ENCODE measurements around the gene NFXL1.
"Not testable (repeated sequence)": the region's sequence is repeated elsewhere in the genome, so short reads cannot be mapped to it uniquely, and the experiment has no call there.

DNA sequence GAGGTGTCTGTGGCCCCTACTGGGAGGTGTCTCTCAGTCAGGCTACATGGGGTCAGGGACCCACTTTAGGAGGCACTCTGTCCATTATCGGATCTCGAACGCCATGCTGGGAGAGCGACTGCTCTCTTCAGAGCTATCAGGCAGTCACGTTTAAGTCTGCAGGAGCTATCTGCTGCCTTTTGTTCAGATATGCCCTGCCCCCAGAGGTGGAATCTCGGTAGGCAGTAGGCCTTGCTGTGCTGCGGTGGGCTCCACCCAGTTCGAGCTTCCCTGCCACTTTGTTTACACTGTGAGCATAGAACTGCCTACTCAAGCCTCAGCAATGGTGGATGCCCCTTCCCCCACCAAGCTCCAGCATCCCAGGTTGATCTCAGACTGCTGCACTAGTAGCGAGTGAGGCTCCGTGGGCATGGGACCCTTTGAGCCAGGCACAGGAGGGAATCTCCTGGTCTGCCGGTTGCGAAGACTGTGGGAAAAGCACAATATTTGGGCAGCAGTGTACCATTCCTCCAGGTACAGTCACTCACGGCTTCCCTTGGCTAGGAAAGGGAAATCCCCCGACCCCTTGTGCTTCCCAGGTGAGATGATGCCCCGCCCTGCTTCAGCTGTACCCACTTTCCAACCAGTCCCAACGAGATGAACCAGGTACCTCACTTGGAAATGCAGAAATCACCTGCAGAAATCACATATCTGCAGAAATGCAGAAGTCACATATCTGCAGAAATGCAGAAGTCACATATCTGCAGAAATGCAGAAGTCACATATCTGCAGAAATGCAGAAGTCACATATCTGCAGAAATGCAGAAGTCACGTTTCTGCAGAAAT lies 8.3 kb upstream of the NFXL1 start:
- TF ChIP-seq, protein P1, sequence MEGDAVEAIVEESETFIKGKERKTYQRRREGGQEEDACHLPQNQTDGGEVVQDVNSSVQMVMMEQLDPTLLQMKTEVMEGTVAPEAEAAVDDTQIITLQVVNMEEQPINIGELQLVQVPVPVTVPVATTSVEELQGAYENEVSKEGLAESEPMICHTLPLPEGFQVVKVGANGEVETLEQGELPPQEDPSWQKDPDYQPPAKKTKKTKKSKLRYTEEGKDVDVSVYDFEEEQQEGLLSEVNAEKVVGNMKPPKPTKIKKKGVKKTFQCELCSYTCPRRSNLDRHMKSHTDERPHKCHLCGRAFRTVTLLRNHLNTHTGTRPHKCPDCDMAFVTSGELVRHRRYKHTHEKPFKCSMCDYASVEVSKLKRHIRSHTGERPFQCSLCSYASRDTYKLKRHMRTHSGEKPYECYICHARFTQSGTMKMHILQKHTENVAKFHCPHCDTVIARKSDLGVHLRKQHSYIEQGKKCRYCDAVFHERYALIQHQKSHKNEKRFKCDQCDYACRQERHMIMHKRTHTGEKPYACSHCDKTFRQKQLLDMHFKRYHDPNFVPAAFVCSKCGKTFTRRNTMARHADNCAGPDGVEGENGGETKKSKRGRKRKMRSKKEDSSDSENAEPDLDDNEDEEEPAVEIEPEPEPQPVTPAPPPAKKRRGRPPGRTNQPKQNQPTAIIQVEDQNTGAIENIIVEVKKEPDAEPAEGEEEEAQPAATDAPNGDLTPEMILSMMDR (IDR thresholded peaks at IDR 0.05) = not testable (repeated sequence)
- TF ChIP-seq POLR2AphosphoS5 (IDR thresholded peaks at IDR 0.05; ENCODE audit: low read depth, low read length) = not testable (repeated sequence)
- TF ChIP-seq, protein P2, sequence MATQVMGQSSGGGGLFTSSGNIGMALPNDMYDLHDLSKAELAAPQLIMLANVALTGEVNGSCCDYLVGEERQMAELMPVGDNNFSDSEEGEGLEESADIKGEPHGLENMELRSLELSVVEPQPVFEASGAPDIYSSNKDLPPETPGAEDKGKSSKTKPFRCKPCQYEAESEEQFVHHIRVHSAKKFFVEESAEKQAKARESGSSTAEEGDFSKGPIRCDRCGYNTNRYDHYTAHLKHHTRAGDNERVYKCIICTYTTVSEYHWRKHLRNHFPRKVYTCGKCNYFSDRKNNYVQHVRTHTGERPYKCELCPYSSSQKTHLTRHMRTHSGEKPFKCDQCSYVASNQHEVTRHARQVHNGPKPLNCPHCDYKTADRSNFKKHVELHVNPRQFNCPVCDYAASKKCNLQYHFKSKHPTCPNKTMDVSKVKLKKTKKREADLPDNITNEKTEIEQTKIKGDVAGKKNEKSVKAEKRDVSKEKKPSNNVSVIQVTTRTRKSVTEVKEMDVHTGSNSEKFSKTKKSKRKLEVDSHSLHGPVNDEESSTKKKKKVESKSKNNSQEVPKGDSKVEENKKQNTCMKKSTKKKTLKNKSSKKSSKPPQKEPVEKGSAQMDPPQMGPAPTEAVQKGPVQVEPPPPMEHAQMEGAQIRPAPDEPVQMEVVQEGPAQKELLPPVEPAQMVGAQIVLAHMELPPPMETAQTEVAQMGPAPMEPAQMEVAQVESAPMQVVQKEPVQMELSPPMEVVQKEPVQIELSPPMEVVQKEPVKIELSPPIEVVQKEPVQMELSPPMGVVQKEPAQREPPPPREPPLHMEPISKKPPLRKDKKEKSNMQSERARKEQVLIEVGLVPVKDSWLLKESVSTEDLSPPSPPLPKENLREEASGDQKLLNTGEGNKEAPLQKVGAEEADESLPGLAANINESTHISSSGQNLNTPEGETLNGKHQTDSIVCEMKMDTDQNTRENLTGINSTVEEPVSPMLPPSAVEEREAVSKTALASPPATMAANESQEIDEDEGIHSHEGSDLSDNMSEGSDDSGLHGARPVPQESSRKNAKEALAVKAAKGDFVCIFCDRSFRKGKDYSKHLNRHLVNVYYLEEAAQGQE (IDR thresholded peaks at IDR 0.05; ENCODE audit: insufficient read depth in 1 of 2, low read depth in 2 of 2, low read length in 1 of 2) = not testable (repeated sequence)
